ENCODE results near the gene POU2F1.

Gene POU2F1

DNA sequence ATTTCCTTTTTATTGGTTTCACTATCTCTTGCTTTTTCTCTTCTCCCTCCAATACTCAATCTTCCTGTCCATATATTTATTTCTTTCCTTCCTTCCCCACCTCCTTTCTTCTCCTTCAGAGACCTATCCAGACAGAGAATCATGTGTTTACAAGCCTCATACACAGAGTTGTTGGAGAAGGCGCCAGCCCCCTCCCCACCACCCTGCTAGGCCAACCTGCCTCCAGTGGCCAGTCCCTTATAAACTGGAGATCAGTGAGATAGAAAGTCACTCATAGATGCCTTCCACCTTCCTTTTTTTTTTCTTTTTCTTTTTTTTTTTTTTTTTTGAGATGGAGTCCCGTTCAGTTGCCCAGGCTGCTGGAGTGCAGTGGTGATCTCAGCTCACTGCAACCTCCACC is 244.3 kb downstream of the POU2F1 start:
- Mint-ChIP-seq H3K27ac (peak overlapping the region; percentile 68), H3K27me3 (ENCODE audit: low read depth, poor library complexity) (no peaks in the 10 kb centered on the region), H3K4me1 (peaks cover 77% of the 10 kb centered on the region), H3K36me3 (ENCODE audit: low read depth) (no peaks in the 10 kb centered on the region), H3K4me3 (peak overlapping the region; percentile 5), H3K9me3 (no peaks in the 10 kb centered on the region)
- TF ChIP-seq, protein P1, sequence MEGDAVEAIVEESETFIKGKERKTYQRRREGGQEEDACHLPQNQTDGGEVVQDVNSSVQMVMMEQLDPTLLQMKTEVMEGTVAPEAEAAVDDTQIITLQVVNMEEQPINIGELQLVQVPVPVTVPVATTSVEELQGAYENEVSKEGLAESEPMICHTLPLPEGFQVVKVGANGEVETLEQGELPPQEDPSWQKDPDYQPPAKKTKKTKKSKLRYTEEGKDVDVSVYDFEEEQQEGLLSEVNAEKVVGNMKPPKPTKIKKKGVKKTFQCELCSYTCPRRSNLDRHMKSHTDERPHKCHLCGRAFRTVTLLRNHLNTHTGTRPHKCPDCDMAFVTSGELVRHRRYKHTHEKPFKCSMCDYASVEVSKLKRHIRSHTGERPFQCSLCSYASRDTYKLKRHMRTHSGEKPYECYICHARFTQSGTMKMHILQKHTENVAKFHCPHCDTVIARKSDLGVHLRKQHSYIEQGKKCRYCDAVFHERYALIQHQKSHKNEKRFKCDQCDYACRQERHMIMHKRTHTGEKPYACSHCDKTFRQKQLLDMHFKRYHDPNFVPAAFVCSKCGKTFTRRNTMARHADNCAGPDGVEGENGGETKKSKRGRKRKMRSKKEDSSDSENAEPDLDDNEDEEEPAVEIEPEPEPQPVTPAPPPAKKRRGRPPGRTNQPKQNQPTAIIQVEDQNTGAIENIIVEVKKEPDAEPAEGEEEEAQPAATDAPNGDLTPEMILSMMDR (IDR thresholded peaks at IDR 0.05), result no peak
- no peak for DNase-seq

DNA sequence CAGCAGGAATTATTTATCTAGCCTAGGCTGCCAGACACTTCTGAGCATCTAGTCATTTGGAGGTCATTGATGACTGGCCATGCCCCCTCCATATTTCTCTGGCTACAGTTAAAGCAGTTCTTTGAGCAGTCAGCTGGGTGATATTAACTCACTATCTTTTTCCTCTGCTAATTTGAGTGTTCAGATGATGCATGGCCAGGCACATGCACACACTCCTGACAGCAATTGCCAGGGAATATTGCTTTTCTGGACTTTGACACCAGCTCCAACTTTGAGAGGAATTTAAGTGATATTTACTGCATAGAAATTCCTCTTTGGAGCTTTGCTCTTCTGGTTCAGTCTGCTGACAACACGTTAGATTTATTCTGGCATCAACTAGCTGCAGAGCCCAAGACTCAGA is 245.1 kb downstream of the POU2F1 start:
- no peaks in the 10 kb centered on the region for H3K9me3 Mint-ChIP-seq
- no peak overlapping the region for H3K4me3 Mint-ChIP-seq
- peaks cover 75% of the 10 kb centered on the region for H3K4me1 Mint-ChIP-seq
- H3K36me3 Mint-ChIP-seq (ENCODE audit: low read depth), result no peaks in the 10 kb centered on the region
- no peaks in the 10 kb centered on the region for H3K27me3 Mint-ChIP-seq (ENCODE audit: low read depth, poor library complexity)
- TF ChIP-seq, protein P1 (IDR thresholded peaks at IDR 0.05), result no peak
- H3K27ac Mint-ChIP-seq, result peak overlapping the region; percentile 65
- DNase-seq, result no peak

DNA sequence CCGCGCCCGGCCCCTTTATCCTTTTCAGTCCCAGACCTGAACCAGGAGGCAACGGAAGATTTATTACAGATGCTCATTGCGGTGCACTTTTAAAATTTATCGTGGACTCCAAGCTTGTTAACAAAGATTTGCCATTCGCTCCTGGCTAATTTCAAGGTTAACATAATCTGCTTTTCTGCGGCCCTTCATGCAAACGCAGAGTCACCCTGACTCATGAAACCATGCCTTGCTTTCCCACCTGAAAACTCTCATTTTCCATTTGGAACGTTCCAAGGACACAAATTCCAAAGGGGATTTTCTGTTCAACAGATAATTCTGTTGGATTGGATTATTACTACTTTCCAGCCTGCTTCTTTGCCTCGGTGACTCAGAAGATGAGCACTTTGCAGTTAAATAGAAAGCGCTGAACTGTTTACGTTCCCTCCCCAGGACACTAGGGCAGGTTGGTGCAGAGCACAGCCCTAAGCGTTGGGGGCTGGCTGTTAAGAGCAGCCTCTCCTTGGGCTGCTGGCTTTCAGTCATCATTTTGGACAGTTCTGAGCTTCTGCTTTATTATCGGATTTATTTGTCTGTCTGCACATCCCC is 246.5 kb downstream of the POU2F1 start:
- H3K27me3 Mint-ChIP-seq (ENCODE audit: low read depth, poor library complexity), result no peaks in the 10 kb centered on the region
- no peak for DNase-seq
- peak overlapping the region; percentile 70 for H3K27ac Mint-ChIP-seq
- no peak overlapping the region for H3K4me3 Mint-ChIP-seq
- peaks cover 76% of the 10 kb centered on the region for H3K4me1 Mint-ChIP-seq
- TF ChIP-seq, protein P1 (IDR thresholded peaks at IDR 0.05), result no peak
- no peaks in the 10 kb centered on the region for H3K9me3 Mint-ChIP-seq
- H3K36me3 Mint-ChIP-seq (ENCODE audit: low read depth), result no peaks in the 10 kb centered on the region

DNA sequence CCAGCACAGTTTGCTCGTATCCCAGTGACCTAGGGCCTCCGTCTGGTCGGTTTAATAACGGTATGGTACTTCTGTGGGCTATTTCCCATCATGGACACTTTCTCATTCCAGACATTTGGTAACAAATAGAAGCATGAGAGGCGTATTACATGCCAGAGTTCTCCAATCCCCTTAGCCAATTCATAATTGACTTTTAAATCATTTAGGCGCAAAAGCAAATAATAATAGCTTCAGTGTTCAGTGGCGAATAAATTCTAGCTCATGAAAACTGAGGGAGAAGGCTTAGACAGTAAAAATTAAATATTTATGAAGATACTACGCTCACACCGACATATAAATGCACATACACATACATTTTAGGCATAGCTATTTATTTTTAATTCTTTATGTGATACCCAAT is 247.1 kb downstream of the POU2F1 start:
- H3K27ac Mint-ChIP-seq, result peak overlapping the region; percentile 70
- no peaks in the 10 kb centered on the region for H3K9me3 Mint-ChIP-seq

DNA sequence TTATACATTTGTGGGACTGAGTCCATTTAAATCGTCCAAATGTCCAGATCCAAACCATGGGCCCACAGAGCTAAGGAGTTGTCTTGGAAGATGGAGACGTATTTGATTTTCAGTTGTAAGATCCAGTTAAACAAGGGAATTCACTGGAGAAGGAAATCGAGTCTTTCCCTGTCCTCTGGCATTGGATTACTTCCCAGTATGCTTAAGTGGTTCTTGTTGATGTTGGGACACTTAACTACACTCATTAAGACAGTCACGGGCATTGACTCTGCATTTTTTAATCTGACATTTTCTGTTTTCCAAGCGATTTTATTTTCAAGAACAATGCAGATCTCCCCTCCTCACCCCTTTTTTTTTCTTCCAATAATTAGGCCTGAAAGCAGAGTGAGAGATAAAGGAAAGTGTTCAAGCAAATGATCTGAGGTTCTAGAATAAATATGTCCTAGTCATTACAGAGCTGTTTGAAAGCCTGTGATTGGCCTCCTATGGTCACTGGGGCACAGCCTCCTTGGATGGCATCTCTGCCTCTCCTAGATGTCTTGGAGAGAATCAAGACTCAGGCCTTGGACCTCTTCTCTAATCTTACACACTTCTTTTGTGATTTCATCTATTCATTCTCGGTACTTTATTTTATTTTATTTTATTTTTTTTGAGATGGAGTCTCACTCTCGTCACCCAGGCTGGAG is 248.7 kb downstream of the POU2F1 start:
- no peak overlapping the region for H3K27ac Mint-ChIP-seq
- no peaks in the 10 kb centered on the region for H3K36me3 Mint-ChIP-seq (ENCODE audit: low read depth)
- no peaks in the 10 kb centered on the region for H3K9me3 Mint-ChIP-seq
- DNase-seq, result no peak
- peaks cover 78% of the 10 kb centered on the region for H3K4me1 Mint-ChIP-seq
- no peaks in the 10 kb centered on the region for H3K27me3 Mint-ChIP-seq (ENCODE audit: low read depth, poor library complexity)
- TF ChIP-seq, protein P1 (IDR thresholded peaks at IDR 0.05), result no peak
- H3K4me3 Mint-ChIP-seq, result no peak overlapping the region

More for the DNA sequence above, 247.1 kb downstream of the POU2F1 start:
- no peak for DNase-seq
- no peaks in the 10 kb centered on the region for H3K36me3 Mint-ChIP-seq (ENCODE audit: low read depth)
- H3K4me3 Mint-ChIP-seq, result no peak overlapping the region
- no peaks in the 10 kb centered on the region for H3K27me3 Mint-ChIP-seq (ENCODE audit: low read depth, poor library complexity)
- peaks cover 78% of the 10 kb centered on the region for H3K4me1 Mint-ChIP-seq
- TF ChIP-seq, protein P1 (IDR thresholded peaks at IDR 0.05), result no peak

DNA sequence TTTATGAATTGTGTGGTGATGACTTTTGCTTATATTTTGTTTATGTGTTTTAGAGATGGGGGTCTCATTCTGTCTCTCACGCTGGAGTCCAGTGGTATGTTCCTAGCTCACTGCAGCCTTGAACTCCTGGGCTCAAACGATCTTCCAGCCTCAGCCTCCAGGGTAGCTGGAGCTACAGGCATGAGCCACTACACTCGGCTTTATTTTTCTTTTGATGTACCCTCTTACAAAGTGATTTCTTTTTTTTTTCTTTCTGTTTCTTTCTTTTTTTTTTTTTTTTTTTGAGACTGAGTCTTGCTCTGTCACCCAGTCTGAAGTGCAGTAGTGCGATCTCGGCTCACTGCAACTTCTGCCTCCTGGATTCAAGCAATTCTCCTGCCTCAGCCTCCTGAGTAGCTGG is 250.9 kb downstream of the POU2F1 start:
- TF ChIP-seq, protein P1 (IDR thresholded peaks at IDR 0.05), result no peak
- Mint-ChIP-seq H3K9me3 (peaks cover 6% of the 10 kb centered on the region), H3K36me3 (ENCODE audit: low read depth) (no peaks in the 10 kb centered on the region), H3K27me3 (ENCODE audit: low read depth, poor library complexity) (no peaks in the 10 kb centered on the region), H3K27ac (no peak overlapping the region), H3K4me1 (peaks cover 58% of the 10 kb centered on the region), H3K4me3 (no peak overlapping the region)
- DNase-seq, result no peak

All from nephron progenitor cell (in vitro differentiated cells).